Stimulated activated naive CD8-positive, alpha-beta T cell treated with anti-CD3 and anti-CD28 coated beads, Interleukin-15, Interleukin-2, amounts not matched to agents 100 U/mL and 50 U/mL, for 24 hours (primary cell): ENCODE data around the gene DBN1.

ENCODE experiments used
- ATAC-seq: fragments of 150-1000 bp; cut with Tn5 transposase; one replicate; pipeline ENCODE4 v1.10.0; 2021
- DNase-seq: peaks from one replicate; pipeline ENCODE4 v3.0.0; 2021

Gene DBN1

GRCh38 chr5:177472460-177473442 lies 683 bp downstream of the DBN1 start:
- DNase-seq (peak; percentile 88), ATAC-seq (peak; percentile 62)

DNA sequence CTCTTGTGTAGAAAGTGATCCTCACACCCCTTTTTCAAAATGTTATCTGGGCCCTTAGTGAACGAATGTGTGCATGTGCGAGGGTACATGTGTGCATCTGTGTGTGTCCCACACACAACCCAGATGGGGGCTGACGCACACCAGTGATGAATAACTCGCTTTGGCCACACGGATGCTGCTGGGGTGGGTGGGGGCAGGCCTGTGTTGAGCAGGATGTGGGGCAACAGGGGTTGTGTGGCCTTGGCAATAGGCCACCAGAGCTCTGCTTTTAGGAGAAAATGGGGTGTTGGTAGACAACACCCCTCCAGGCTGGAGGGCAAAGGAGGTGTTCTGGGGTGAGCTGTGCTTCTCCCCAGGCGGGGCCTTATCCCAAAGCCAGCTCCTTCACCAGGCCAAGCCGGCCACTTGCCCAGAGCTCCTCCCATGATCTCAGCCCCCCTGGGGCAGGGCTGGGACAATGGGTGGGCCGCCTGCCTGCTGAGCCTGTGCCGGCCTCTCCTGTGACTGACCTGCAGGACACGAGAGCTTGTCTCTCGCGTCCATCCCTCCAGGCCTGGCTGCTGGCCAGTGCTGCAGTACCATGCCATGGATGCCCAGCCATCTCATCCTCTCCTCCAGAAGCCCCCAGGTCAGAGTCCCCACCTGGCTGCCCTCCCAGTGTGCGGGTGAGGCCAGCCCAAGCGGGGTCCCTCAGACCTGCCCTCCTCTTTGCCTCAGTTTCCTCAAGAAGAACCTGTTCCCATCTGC lies 1.7 kb downstream of the DBN1 start:
- ATAC-seq (peak; percentile 64), DNase-seq (peak; percentile 75)

GRCh38 chr5:177470759-177471536 lies 2.5 kb downstream of the DBN1 start:
- ATAC-seq (no peak), DNase-seq (no peak)

- DNase-seq: no peak
- ATAC-seq: no peak
Observed at GRCh38 chr5:177469750-177470525, 3.5 kb downstream of the DBN1 start.

GRCh38 chr5:177468685-177469628 lies 4.5 kb downstream of the DBN1 start:
- DNase-seq: no peak
- no peak for ATAC-seq

DNA sequence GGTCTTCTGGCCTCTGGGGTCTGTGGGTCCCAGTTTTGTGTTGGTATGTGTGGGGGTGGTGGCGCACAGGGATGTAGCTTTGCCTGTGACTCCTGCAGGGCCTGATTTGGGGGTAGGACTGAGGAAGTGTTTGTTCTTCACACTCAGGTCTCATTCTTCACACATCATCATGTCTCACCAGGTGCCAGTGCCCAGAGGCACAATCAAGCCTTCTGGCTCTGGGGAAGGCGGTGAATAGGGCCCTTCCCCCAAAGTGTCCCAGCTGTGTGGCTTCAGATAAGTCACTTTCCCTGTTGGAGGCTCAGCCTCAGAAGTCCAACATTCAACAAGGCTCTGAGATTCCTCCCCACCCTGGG lies 5.1 kb downstream of the DBN1 start:
- ATAC-seq (no peak), DNase-seq (no peak)

DNA sequence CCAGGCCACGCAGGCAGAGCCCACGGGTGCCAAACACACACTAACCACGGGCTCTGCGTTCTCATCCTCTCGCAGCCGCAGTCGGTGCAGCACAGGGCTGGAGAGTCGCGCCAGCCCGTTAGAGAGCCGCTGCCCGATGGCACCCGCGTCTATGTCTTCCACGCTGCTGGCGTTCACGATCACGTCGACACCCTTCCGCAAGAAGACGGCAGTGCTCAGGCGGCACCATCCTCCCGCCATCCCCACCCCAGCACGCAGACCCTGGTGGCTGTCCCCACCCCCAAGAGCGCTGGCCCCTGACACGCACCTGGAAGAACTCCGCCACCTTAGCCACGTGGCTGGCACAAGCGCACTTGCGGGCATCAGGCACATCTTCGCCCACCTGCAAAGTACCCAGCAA lies 6.0 kb downstream of the DBN1 start:
- no peak for DNase-seq
- ATAC-seq: no peak

GRCh38 chr5:177466861-177467260 lies 6.6 kb downstream of the DBN1 start:
- ATAC-seq (no peak), DNase-seq (no peak)

DNA sequence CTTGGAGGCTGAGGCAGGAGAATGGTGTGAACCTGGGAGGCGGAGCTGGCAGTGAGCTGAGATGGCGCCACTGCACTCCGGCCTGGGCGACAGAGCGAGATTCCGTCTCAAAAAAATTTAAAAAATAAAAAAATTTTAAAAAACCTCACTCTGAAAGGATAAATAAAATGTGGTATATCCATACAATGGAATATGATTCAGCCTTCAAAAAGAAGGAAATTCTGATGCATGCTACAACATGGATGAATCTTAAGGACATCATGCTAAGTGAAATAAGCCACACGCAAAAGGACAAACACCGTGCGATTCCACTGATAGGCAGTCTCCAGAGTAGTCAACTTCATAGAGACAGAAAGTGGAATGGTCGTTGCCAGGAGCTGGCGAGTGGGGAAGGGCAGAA lies 8.4 kb downstream of the DBN1 start:
- DNase-seq: no peak
- no peak for ATAC-seq

GRCh38 chr5:177462021-177462670 lies 11.3 kb downstream of the DBN1 start:
- DNase-seq (no peak), ATAC-seq (no peak)

- ATAC-seq (no peak), DNase-seq (no peak)
Observed at GRCh38 chr5:177459819-177460628, 13.4 kb downstream of the DBN1 start.

DNA sequence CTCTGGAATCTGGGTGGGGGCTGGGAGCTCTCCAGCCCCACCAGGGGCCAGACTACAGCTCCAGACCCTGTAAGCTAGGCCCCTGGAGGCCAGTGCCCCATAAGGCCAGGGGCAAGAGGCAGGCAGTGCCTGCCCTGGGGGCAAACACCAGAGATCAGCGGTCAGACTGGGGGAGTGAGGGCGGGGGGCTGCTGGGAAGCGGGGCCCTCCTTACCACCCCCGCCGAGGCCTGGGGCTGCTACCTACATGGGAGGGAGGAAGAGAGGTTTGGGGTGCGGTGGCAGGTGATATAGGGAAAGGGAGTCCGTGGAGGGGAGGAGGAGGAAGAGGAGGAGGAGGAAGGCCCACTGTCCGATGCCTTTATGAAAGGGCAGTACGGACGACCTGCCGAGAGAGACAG lies 14.1 kb downstream of the DBN1 start:
- no peak for ATAC-seq
- no peak for DNase-seq

- no peak for ATAC-seq
- no peak for DNase-seq
Observed at GRCh38 chr5:177458912-177459350, 14.5 kb downstream of the DBN1 start.

DNA sequence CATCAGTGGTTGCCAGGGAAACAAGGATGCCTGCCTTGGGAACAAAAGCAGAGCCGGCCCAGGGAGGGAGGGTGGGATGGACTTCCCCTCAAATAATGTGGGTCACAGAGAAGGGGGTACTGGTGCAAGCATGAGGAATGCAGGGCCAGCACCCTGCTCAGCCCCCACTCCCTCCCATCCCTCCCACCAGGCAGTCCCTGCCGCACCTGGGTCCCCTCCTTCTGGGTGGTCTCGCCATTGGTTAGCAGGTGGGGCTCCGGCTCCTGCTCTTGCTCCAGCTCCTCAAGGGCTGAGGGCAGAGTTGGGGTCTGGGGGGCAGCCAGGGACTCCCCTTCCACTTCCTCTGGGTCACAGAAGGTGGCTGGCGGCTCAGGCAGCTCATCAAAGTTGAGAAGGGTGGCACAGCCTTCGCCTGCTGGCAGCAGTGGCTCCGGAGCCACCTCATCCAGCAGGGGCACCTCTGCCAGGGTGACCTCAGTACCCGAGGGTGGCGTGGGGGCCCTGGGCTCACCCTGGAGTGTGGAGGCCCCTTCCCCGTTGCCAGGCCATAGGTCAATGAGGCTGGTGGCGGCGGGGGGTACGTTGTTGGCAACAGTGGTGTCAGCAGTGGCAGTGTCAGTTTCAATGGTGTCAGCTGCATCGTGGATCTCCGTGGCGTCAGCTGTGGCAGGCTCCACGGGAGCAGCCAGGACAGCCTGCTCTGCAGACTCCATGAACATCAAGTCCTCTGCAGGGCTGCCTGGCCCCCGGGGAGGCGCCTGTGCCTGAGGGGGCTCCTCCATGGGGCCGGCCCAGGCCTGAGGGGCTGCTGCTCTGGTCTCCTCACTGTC lies 15.4 kb downstream of the DBN1 start:
- no peak for DNase-seq
- no peak for ATAC-seq

GRCh38 chr5:177456976-177457851 lies 16.2 kb downstream of the DBN1 start:
- peak; percentile 73 for DNase-seq
- peak; percentile 21 for ATAC-seq

GRCh38 chr5:177456591-177456964 lies 16.9 kb downstream of the DBN1 start:
- DNase-seq: no peak
- no peak for ATAC-seq
